Testis (tissue), 3 donors: ENCODE data around the gene IGFBP2. TPM values are rescaled to one million over a fixed set of nuclear protein-coding genes. Genes with fewer than 3 reads are reported as not detected.

Source experiments
- DNase-seq: peaks from one replicate; pipeline ENCODE4 v3.0.0-alpha.2; 2019
- H3K27ac ChIP-seq, 2 donors: fragments of 200-600 bp; sonication (generic); one replicate each; pipeline ENCODE4 v1.5.1; 2019
- H3K27me3 ChIP-seq: fragments of 200-600 bp; sonication (generic); one replicate; pipeline ENCODE4 v1.5.1; 2019
- H3K36me3 ChIP-seq: fragments of 200-600 bp; sonication (generic); one replicate; pipeline ENCODE4 v1.5.1; 2017; ENCODE audit warnings: low read depth; ENCODE audit errors: missing control alignments
- H3K4me1 ChIP-seq: fragments of 200-600 bp; sonication (generic); one replicate; pipeline ENCODE4 v1.5.1; 2019
- H3K4me3 ChIP-seq, 2 donors: fragments of 200-600 bp; sonication (generic); one replicate each; pipeline ENCODE4 v1.5.1; 2017 to 2019
- H3K9me3 ChIP-seq: fragments of 200-600 bp; sonication (generic); one replicate; pipeline ENCODE4 v1.5.1; 2017
- POLR2A ChIP-seq: fragments of 450-650 bp; IDR thresholded peaks from one replicate; pipeline ENCODE4 v1.6.1; 2017; ENCODE audit warnings: antibody characterized with exemption, mild to moderate bottlenecking, moderate library complexity
- WGBS, 2 donors: methylation state at CpG; one replicate each; pipeline ENCODE4 v1.1.5; 2018; 5-methylcytosine and 5-hydroxymethylcytosine counted together
- intact Hi-C: fragments of 100-400 bp; cut with DNase I; formaldehyde crosslinking; loops from one replicate; pipeline ENCODE4 v1.15.1; 2023; ENCODE audit warnings: low total_unique reads
- polyA plus RNA-seq: library from polyadenylated mRNA; stranded (reverse); fragments of 350-450 nt; fragmentation: Illumina TruSeq; extraction: RNeasy Lipid Tissue Mini Kit (QIAGEN cat#74804); gene quantifications from one replicate; pipeline ENCODE4 v1.2.3, GENCODE V29; 2014; ENCODE audit warnings: low read depth, low replicate concordance; ENCODE audit not compliant: insufficient read depth
- total RNA-seq, 2 donors: library from RNA; depleted of rRNA; stranded (reverse); fragments of >200 nt; gene quantifications; one replicate each; pipeline ENCODE4 v1.2.3, GENCODE V29; 2016
- TF ChIP-seq, protein P1 (sequence below), 3 experiments: fragments of 450-650 bp in 2 of 3; fragments of 200-600 bp in 1 of 3; sonication (generic) in 1 of 3; IDR thresholded peaks; one replicate each; pipeline ENCODE4 v1.5.1; 2016 to 2019; ENCODE audit warnings: antibody characterized with exemption in 3 of 3, mild to moderate bottlenecking in 2 of 3, moderate library complexity in 1 of 3

IGFBP2 gene
- total and polyA plus RNA-seq, 3 donors from 2014 or later, result 100 to 180 (median 118) TPM

DNA sequence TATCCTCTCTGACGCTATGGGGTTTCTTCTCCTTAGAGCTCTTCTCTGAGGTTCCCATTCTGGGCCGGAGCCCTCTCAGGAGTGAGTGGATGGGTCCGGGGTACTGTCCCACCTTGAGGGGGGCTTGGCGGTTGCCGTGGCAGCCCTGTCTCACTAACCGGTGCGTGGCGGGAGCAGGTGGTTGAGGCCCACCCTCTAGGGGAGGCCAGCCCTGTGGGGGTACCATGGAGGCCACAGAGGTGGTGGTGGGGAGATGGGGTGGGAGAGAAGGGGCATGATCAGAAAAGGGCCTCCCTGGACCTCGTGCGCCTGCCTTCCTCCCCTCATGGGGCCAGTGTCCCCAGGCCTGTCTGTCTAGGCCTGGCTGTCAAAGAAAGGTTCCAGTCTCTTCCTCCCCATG is 39.8 kb downstream of the IGFBP2 start:
- Histone ChIP-seq H3K27me3 (no peaks in the 10 kb centered on the region), H3K4me3 (no peak overlapping the region), H3K4me1 (no peaks in the 10 kb centered on the region), H3K9me3 (no peaks in the 10 kb centered on the region), H3K36me3 (no peaks in the 10 kb centered on the region), H3K27ac (no peak overlapping the region)
- no peak for DNase-seq
- intact Hi-C loops, result no loop called here
- WGBS, 2 donors, result 92 to 93% methylated on average over 7 to 10 of the region's 10 CpGs
- TF ChIP-seq, protein P1, sequence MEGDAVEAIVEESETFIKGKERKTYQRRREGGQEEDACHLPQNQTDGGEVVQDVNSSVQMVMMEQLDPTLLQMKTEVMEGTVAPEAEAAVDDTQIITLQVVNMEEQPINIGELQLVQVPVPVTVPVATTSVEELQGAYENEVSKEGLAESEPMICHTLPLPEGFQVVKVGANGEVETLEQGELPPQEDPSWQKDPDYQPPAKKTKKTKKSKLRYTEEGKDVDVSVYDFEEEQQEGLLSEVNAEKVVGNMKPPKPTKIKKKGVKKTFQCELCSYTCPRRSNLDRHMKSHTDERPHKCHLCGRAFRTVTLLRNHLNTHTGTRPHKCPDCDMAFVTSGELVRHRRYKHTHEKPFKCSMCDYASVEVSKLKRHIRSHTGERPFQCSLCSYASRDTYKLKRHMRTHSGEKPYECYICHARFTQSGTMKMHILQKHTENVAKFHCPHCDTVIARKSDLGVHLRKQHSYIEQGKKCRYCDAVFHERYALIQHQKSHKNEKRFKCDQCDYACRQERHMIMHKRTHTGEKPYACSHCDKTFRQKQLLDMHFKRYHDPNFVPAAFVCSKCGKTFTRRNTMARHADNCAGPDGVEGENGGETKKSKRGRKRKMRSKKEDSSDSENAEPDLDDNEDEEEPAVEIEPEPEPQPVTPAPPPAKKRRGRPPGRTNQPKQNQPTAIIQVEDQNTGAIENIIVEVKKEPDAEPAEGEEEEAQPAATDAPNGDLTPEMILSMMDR (IDR thresholded peaks at IDR 0.05), result no peak
- no peak for TF ChIP-seq POLR2A

DNA sequence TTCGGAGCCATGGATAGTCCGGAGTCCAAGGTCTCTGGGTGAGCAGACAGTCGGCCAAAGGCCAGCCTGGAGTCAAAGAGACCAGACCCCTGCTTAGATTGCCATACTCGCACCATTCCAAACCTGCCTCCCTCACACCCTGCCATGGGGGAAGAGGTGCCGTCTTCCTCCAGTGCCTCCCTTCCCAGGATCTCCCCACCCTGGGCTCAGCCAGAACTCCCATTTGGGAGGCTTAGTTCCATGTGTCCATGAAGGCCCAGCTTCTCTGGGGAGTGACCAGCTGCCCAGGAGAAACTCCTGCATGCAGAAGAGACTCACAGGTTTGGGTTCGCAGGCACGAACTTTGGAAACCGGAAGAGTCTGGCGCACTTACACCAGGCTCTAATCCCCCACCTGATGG is 40.4 kb downstream of the IGFBP2 start:
- Histone ChIP-seq H3K27me3 (no peaks in the 10 kb centered on the region), H3K4me3 (no peak overlapping the region), H3K9me3 (no peaks in the 10 kb centered on the region), H3K27ac (no peak overlapping the region), H3K4me1 (no peaks in the 10 kb centered on the region), H3K36me3 (no peaks in the 10 kb centered on the region)
- no peak for DNase-seq
- intact Hi-C loops, result no loop called here
- TF ChIP-seq POLR2A, result no peak
- TF ChIP-seq, protein P1 (IDR thresholded peaks at IDR 0.05), result no peak
- 77 to 96% methylated on average over 6 to 9 of the region's 9 CpGs for WGBS, 2 donors

DNA sequence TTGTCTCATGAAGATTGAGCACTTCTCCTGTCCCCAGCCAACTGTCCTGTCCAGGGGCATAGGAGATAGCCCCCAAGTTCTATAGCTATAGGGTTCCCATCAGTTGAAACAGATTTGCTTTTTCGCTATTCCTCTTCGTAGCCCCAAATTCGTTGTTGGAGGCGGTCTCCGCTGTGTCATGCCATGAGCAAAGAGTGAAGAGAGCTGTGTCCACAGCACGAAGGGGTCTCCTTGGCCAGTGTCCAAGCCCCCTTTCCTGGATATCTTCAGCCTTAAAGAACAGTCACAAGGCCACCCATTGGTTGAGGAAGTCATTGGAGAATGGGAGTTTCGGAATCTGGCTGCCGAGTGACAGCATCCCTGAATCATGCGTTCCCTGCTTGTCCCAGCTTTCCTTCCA is 41.2 kb downstream of the IGFBP2 start:
- H3K27ac ChIP-seq, result no peak overlapping the region
- no peaks in the 10 kb centered on the region for H3K36me3 ChIP-seq
- no peak for TF ChIP-seq POLR2A
- TF ChIP-seq, protein P1 (IDR thresholded peaks at IDR 0.05), result no peak
- no peak overlapping the region for H3K4me3 ChIP-seq
- H3K4me1 ChIP-seq, result no peaks in the 10 kb centered on the region
- DNase-seq, result no peak
- H3K27me3 ChIP-seq, result no peaks in the 10 kb centered on the region
- no peaks in the 10 kb centered on the region for H3K9me3 ChIP-seq
- intact Hi-C loops, result no loop called here
- WGBS, 2 donors, result 93 to 96% methylated on average over 9 of the region's 9 CpGs

DNA sequence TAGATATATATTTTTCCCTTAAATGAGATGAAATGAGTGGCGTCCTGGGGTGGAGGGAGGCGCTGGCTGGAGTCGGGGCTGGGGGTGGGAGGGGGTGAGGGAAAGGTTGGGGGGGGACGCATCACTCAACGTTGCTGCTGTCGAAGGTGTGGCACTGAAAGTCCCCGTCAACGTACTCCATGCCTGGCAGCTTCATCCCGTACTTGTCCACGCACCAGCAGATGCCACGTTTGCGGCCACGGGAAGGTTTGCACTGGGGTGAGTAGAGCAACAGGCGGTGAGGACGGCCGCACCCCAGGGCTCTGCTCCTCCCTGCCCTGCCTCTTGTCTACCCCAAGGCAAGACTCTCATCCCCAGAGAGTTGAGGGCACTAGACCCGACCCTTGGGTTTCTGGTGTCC is 43.4 kb downstream of the IGFBP2 start:
- Histone ChIP-seq H3K9me3 (no peaks in the 10 kb centered on the region), H3K27ac (no peak overlapping the region), H3K4me3 (no peak overlapping the region), H3K36me3 (no peaks in the 10 kb centered on the region), H3K27me3 (no peaks in the 10 kb centered on the region), H3K4me1 (no peaks in the 10 kb centered on the region)
- no peak for TF ChIP-seq POLR2A
- TF ChIP-seq, protein P1 (IDR thresholded peaks at IDR 0.05), result no peak
- intact Hi-C loops, result no loop called here
- no peak for DNase-seq
- WGBS, 2 donors, result 90 to 93% methylated on average over 17 of the region's 17 CpGs

DNA sequence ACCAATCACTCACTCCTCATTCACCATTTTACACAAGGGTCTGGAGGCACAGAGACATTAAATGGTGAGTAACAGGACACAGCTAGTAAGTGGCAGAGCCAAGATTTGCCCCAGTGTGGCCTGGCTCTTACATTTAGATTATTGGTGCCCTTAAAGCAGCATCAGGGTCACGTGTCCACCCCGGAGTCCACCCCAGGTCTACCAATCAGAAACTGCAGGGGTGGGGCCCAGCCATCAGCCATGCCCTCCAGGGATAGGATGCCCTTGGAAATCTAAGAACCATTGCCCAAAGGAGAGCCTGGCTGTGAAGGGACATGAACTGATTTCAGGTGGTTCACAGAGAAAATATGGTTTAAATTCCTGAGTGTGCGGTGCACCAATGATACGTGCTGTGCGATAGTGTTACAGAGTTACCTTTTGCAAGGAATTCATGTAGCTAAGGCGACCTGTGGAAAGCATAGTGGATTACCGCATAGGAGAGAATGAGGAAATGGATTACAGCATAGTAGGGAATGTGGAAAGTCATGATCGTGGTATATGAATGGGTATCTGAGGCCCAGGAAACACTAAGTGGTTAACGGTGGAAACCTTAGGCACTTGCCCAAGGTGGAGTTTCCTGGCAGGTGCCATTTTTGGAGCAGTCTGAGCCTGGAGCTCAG is 44.3 kb downstream of the IGFBP2 start:
- TF ChIP-seq, protein P1 (IDR thresholded peaks at IDR 0.05), result no peak
- TF ChIP-seq POLR2A, result no peak
- no peaks in the 10 kb centered on the region for H3K27me3 ChIP-seq
- H3K27ac ChIP-seq, result no peak overlapping the region
- 90 to 92% methylated on average over 9 of the region's 9 CpGs for WGBS, 2 donors
- intact Hi-C loops, result no loop called here
- no peak overlapping the region for H3K4me3 ChIP-seq
- peaks cover 4% of the 10 kb centered on the region for H3K4me1 ChIP-seq
- no peak for DNase-seq
- no peaks in the 10 kb centered on the region for H3K36me3 ChIP-seq
- H3K9me3 ChIP-seq, result no peaks in the 10 kb centered on the region
